ENCODE results near the gene EFEMP2.

Gene EFEMP2

GRCh38 chr11:65872586-65873317, at the start of gene EFEMP2:
EFEMP2 (minus strand) TSS chr11:65872800; CDS start chr11:65872354, 446 bp downstream.
- DNase-seq = no peak

- no peak for DNase-seq
Observed at GRCh38 chr11:65921876-65922275, 49.3 kb upstream of the EFEMP2 start.

- DNase-seq = no peak
Observed at GRCh38 chr11:65921033-65921555, 48.5 kb upstream of the EFEMP2 start.

GRCh38 chr11:65920372-65920802, 47.8 kb upstream of the EFEMP2 start:
- no peak for DNase-seq

- no peak for DNase-seq
Observed at GRCh38 chr11:65919573-65920371, 47.2 kb upstream of the EFEMP2 start.

- DNase-seq = peak; percentile 96
Observed at GRCh38 chr11:65919141-65919572, 46.6 kb upstream of the EFEMP2 start, which contains the start of gene DRAP1. DRAP1 (plus strand) TSS chr11:65919426; CDS start chr11:65919502, 76 bp downstream.

GRCh38 chr11:65918211-65919140, 45.9 kb upstream of the EFEMP2 start, which contains the start of gene C11orf68:
C11orf68 (minus strand) TSS chr11:65919062; CDS start chr11:65919031, 31 bp downstream.
- no peak for DNase-seq

GRCh38 chr11:65917434-65918210, 45.0 kb upstream of the EFEMP2 start:
- DNase-seq = no peak

GRCh38 chr11:65917077-65917433, 44.5 kb upstream of the EFEMP2 start:
- DNase-seq = no peak

GRCh38 chr11:65916391-65916790, 43.8 kb upstream of the EFEMP2 start:
- no peak for DNase-seq

- no peak for DNase-seq
Observed at GRCh38 chr11:65915821-65916251, 43.2 kb upstream of the EFEMP2 start.

GRCh38 chr11:65915101-65915820, 42.7 kb upstream of the EFEMP2 start:
- DNase-seq = no peak

GRCh38 chr11:65912845-65913244, 40.2 kb upstream of the EFEMP2 start:
- no peak for DNase-seq

GRCh38 chr11:65911682-65912568, 39.3 kb upstream of the EFEMP2 start:
- DNase-seq = peak; percentile 57

GRCh38 chr11:65907878-65908277, 35.3 kb upstream of the EFEMP2 start:
- DNase-seq = no peak

GRCh38 chr11:65906602-65907001, 34.0 kb upstream of the EFEMP2 start:
- DNase-seq = no peak

- no peak for DNase-seq
Observed at GRCh38 chr11:65903715-65904114, 31.1 kb upstream of the EFEMP2 start.

- no peak for DNase-seq
Observed at GRCh38 chr11:65903068-65903481, 30.5 kb upstream of the EFEMP2 start.

- no peak for DNase-seq
Observed at GRCh38 chr11:65900899-65901180, 28.2 kb upstream of the EFEMP2 start.

Measured in DMS153 (cell line).